Nephron (organoid): ENCODE measurements around the gene AKNA.

ENCODE experiments used
- H3K27ac Mint-ChIP-seq, 3 experiments: 2 replicates each; pipeline ENCODE4 v1.8.0; 2020; ENCODE audit warnings: mixed read lengths in 3 of 3, mild to moderate bottlenecking in 2 of 3, moderate library complexity in 1 of 3
- H3K27me3 Mint-ChIP-seq: 2 replicates; pipeline ENCODE4 v1.8.0; 2021; ENCODE audit warnings: low read depth, mild to moderate bottlenecking, moderate library complexity, mixed read lengths
- H3K36me3 Mint-ChIP-seq: 2 replicates; pipeline ENCODE4 v1.8.0; 2020; ENCODE audit warnings: low read depth, mixed read lengths
- H3K4me1 Mint-ChIP-seq: 2 replicates; pipeline ENCODE4 v1.8.0; 2020; ENCODE audit warnings: mixed read lengths
- H3K4me3 Mint-ChIP-seq, 3 experiments: 2 replicates each; pipeline ENCODE4 v1.8.0; 2020; ENCODE audit warnings: mild to moderate bottlenecking in 3 of 3, mixed read lengths in 3 of 3, moderate library complexity in 2 of 3
- H3K9me3 Mint-ChIP-seq: 2 replicates; pipeline ENCODE4 v1.8.0; 2020; ENCODE audit warnings: mixed read lengths
- CTCF ChIP-seq, 3 experiments: fragments of 200-600 bp; sonication (generic); IDR thresholded peaks; one replicate each; pipeline ENCODE4 v1.5.0; 2021; ENCODE audit warnings: antibody characterized with exemption in 3 of 3; ENCODE audit not compliant: unreplicated experiment in 3 of 3

Gene AKNA

GRCh38 chr9:114419796-114420195, 32.0 kb upstream of the AKNA start:
- peaks cover 13% of the 10 kb centered on the region for H3K36me3 Mint-ChIP-seq

GRCh38 chr9:114418053-114418452, 30.3 kb upstream of the AKNA start:
- no peak for TF ChIP-seq CTCF (IDR thresholded peaks at IDR 0.05; ENCODE audit: unreplicated experiment in 3 of 3)
- Mint-ChIP-seq H3K4me1 (peaks cover 12% of the 10 kb centered on the region), H3K27ac (no peak overlapping the region), H3K27me3 (no peaks in the 10 kb centered on the region), H3K9me3 (no peaks in the 10 kb centered on the region), H3K36me3 (peaks cover 13% of the 10 kb centered on the region), H3K4me3 (no peak overlapping the region)

More at GRCh38 chr9:114419796-114420195, 32.0 kb upstream of the AKNA start:
- H3K4me3 Mint-ChIP-seq = no peak overlapping the region
- no peak overlapping the region for H3K27ac Mint-ChIP-seq
- peaks cover under 1% of the 10 kb centered on the region for H3K27me3 Mint-ChIP-seq
- no peaks in the 10 kb centered on the region for H3K9me3 Mint-ChIP-seq
- no peak for TF ChIP-seq CTCF (IDR thresholded peaks at IDR 0.05; ENCODE audit: unreplicated experiment in 3 of 3)
- H3K4me1 Mint-ChIP-seq = no peaks in the 10 kb centered on the region

GRCh38 chr9:114417511-114417910, 29.7 kb upstream of the AKNA start:
- no peak overlapping the region for H3K4me3 Mint-ChIP-seq
- H3K36me3 Mint-ChIP-seq = peaks cover 13% of the 10 kb centered on the region
- peak overlapping the region in 2 of 3 experiments; percentile 5 to 55 for H3K27ac Mint-ChIP-seq
- no peaks in the 10 kb centered on the region for H3K9me3 Mint-ChIP-seq
- TF ChIP-seq CTCF (IDR thresholded peaks at IDR 0.05; ENCODE audit: unreplicated experiment in 3 of 3) = no peak
- H3K27me3 Mint-ChIP-seq = no peaks in the 10 kb centered on the region
- H3K4me1 Mint-ChIP-seq = peaks cover 15% of the 10 kb centered on the region

- H3K27ac Mint-ChIP-seq = peak overlapping the region in 1 of 3 experiments; percentile 55
These were observed 29.1 kb upstream of the AKNA start for GRCh38 chr9:114416906-114417305.

DNA sequence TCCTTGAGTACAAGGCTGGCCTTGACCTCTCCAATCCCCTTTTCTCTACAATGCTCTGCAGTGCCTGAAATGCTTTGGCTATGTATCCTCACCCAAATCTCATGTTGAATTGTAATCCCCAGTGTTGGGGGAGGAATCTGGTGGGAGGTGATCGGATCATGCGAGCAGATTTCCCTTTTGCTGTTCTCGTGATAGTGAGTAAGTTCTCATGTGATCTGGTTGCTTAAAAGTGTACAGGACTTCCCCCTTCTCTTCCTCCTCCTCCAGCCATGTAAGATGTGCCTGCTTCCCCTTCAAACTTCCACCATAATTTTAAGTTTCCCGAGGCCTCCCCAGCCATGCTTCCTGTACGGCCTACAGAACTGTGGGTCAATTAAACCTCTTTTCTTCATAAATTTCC, 28.5 kb upstream of the AKNA start:
- Mint-ChIP-seq H3K36me3 (peaks cover 13% of the 10 kb centered on the region), H3K9me3 (no peaks in the 10 kb centered on the region), H3K27ac (no peak overlapping the region), H3K4me3 (no peak overlapping the region), H3K27me3 (no peaks in the 10 kb centered on the region), H3K4me1 (peaks cover 15% of the 10 kb centered on the region)
- TF ChIP-seq CTCF (IDR thresholded peaks at IDR 0.05; ENCODE audit: unreplicated experiment in 3 of 3) = no peak

More at GRCh38 chr9:114416906-114417305, 29.1 kb upstream of the AKNA start:
- TF ChIP-seq CTCF (IDR thresholded peaks at IDR 0.05; ENCODE audit: unreplicated experiment in 3 of 3) = no peak
- H3K36me3 Mint-ChIP-seq = peaks cover 13% of the 10 kb centered on the region
- H3K9me3 Mint-ChIP-seq = no peaks in the 10 kb centered on the region
- H3K4me1 Mint-ChIP-seq = peaks cover 15% of the 10 kb centered on the region
- no peak overlapping the region for H3K4me3 Mint-ChIP-seq
- H3K27me3 Mint-ChIP-seq = no peaks in the 10 kb centered on the region

- TF ChIP-seq CTCF (IDR thresholded peaks at IDR 0.05; ENCODE audit: unreplicated experiment in 3 of 3) = no peak
- no peaks in the 10 kb centered on the region for H3K9me3 Mint-ChIP-seq
- H3K27ac Mint-ChIP-seq = peak overlapping the region in 1 of 3 experiments; percentile 59
- H3K36me3 Mint-ChIP-seq = peaks cover 11% of the 10 kb centered on the region
- no peaks in the 10 kb centered on the region for H3K27me3 Mint-ChIP-seq
- H3K4me1 Mint-ChIP-seq = peaks cover 15% of the 10 kb centered on the region
- H3K4me3 Mint-ChIP-seq = no peak overlapping the region
These were observed 26.6 kb upstream of the AKNA start for GRCh38 chr9:114414346-114414745.
